Endodermal cell (in vitro differentiated cells): Measurements from ENCODE around the gene DTNBP1. TPM values are rescaled to one million over a fixed set of nuclear protein-coding genes. Genes with fewer than 3 reads are reported as not detected.

Source experiments
- DNase-seq: peaks from one replicate; pipeline ENCODE4 v3.0.0-alpha.2; 2017
- H3K27ac ChIP-seq: 2 replicates; pipeline ENCODE4 v1.5.1; 2013; ENCODE audit warnings: mild to moderate bottlenecking, low read depth, low read length, moderate library complexity
- H3K27me3 ChIP-seq: 2 replicates; pipeline ENCODE4 v1.6.1; 2013; ENCODE audit warnings: mild to moderate bottlenecking, low read length, moderate library complexity; ENCODE audit not compliant: insufficient read depth, control insufficient read depth, poor library complexity, severe bottlenecking
- H3K36me3 ChIP-seq: 2 replicates; pipeline ENCODE4 v1.7.0; 2013; ENCODE audit warnings: mild to moderate bottlenecking, low read length, moderate library complexity; ENCODE audit not compliant: control insufficient read depth, insufficient read depth
- H3K4me1 ChIP-seq: one replicate; pipeline ENCODE4 v1.7.0; 2013; ENCODE audit warnings: low read length; ENCODE audit not compliant: control insufficient read depth, insufficient read depth
- H3K4me3 ChIP-seq: 2 replicates; pipeline ENCODE4 v1.5.1; 2013; ENCODE audit warnings: mild to moderate bottlenecking, low read length, moderate library complexity
- H3K9ac ChIP-seq: 2 replicates; pipeline ENCODE4 v1.6.1; 2013; ENCODE audit warnings: mild to moderate bottlenecking, low read length, moderate library complexity; ENCODE audit not compliant: poor library complexity, severe bottlenecking; ENCODE audit errors: extremely low read depth
- H3K9me3 ChIP-seq: 2 replicates; pipeline ENCODE4 v1.6.1; 2013; ENCODE audit warnings: mild to moderate bottlenecking, low read length, moderate library complexity; ENCODE audit not compliant: control insufficient read depth
- H3K27ac Mint-ChIP-seq: 2 replicates; pipeline ENCODE4 v1.8.0; 2020; ENCODE audit warnings: mixed read lengths
- H3K27me3 Mint-ChIP-seq: 2 replicates; pipeline ENCODE4 v1.8.0; 2021; ENCODE audit warnings: mild to moderate bottlenecking, mixed read lengths; ENCODE audit not compliant: insufficient read depth
- H3K36me3 Mint-ChIP-seq: 2 replicates; pipeline ENCODE4 v1.8.0; 2020; ENCODE audit warnings: low read depth, mixed read lengths
- H3K4me1 Mint-ChIP-seq: 2 replicates; pipeline ENCODE4 v1.8.0; 2020; ENCODE audit warnings: mixed read lengths
- H3K4me3 Mint-ChIP-seq: 2 replicates; pipeline ENCODE4 v1.8.0; 2020; ENCODE audit warnings: mild to moderate bottlenecking, moderate library complexity, mixed read lengths
- H3K9me3 Mint-ChIP-seq: 2 replicates; pipeline ENCODE4 v1.8.0; 2020; ENCODE audit warnings: mild to moderate bottlenecking, mixed read lengths
- WGBS, 2 experiments: methylation state at CpG; one replicate each; pipeline versions ENCODE4 v1.1.5 to v1.1.7; 2013; ENCODE audit warnings: missing lambda C conversion rate in 2 of 2, mixed read lengths in 1 of 2; ENCODE audit not compliant: insufficient coverage in 1 of 2, insufficient read length in 1 of 2; 5-methylcytosine and 5-hydroxymethylcytosine counted together
- total RNA-seq, 2 donors: library from RNA; stranded (reverse); fragmentation: NEBNext Ultra II Directional in 1 of 2; extraction: Animal tissue kit (Norgen Biotek cat#: 25700) in 1 of 2; gene quantifications; 2 replicates in 1 of 2; 3 replicates in 1 of 2; pipeline ENCODE4 v1.2.1, GENCODE V29; 2021
- TF ChIP-seq, protein P1 (sequence below): fragments of 200-600 bp; sonication (generic); conservative IDR thresholded peaks from 2 replicates; pipeline ENCODE4 v1.5.0; 2021; ENCODE audit warnings: antibody characterized with exemption, mild to moderate bottlenecking

DTNBP1 gene
- total RNA-seq, 2 donors from 2014 or later = 14.1 to 31.4 TPM

GRCh38 chr6:15674690-15675386 lies 12.0 kb upstream of the DTNBP1 start:
- H3K4me3 Mint-ChIP-seq = no peak overlapping the region
- Histone ChIP-seq H3K27me3 (peaks cover 36% of the 10 kb centered on the region), H3K9me3 (no peaks in the 10 kb centered on the region), H3K4me1 (peaks cover 16% of the 10 kb centered on the region), H3K27ac (no peak overlapping the region), H3K9ac (no peak overlapping the region), H3K4me3 (no peak overlapping the region), H3K36me3 (no peaks in the 10 kb centered on the region)
- TF ChIP-seq, protein P1, sequence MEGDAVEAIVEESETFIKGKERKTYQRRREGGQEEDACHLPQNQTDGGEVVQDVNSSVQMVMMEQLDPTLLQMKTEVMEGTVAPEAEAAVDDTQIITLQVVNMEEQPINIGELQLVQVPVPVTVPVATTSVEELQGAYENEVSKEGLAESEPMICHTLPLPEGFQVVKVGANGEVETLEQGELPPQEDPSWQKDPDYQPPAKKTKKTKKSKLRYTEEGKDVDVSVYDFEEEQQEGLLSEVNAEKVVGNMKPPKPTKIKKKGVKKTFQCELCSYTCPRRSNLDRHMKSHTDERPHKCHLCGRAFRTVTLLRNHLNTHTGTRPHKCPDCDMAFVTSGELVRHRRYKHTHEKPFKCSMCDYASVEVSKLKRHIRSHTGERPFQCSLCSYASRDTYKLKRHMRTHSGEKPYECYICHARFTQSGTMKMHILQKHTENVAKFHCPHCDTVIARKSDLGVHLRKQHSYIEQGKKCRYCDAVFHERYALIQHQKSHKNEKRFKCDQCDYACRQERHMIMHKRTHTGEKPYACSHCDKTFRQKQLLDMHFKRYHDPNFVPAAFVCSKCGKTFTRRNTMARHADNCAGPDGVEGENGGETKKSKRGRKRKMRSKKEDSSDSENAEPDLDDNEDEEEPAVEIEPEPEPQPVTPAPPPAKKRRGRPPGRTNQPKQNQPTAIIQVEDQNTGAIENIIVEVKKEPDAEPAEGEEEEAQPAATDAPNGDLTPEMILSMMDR = no peak
- peaks cover 21% of the 10 kb centered on the region for H3K4me1 Mint-ChIP-seq
- peak; percentile 55 for DNase-seq
- H3K9me3 Mint-ChIP-seq = no peaks in the 10 kb centered on the region
- H3K36me3 Mint-ChIP-seq = no peaks in the 10 kb centered on the region
- H3K27me3 Mint-ChIP-seq = peaks cover 35% of the 10 kb centered on the region
- WGBS, 2 experiments = 80 to 82% methylated on average over 7 to 9 of the region's 9 CpGs
- no peak overlapping the region for H3K27ac Mint-ChIP-seq

DNA sequence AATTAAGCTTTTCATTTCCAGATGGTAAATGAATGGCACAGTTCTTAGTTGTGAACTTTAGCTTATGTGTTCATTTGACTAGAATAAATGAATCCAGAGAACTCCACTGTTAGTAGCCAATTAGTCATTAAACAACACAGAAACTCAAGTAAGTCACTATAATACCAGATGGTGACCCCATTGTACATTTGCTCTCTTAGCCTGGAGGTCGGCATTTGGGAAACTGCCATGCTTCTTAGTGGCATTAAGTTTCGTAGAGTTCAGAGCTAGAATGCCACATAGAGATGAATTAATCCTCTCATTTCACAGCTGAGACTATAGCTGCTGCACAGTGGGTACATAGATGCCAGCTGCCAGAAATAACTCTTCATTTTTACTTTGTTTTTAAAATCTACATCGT lies 10.8 kb upstream of the DTNBP1 start:
- H3K27me3 Mint-ChIP-seq = peaks cover 42% of the 10 kb centered on the region
- Histone ChIP-seq H3K27me3 (peaks cover 42% of the 10 kb centered on the region), H3K36me3 (no peaks in the 10 kb centered on the region), H3K9ac (no peak overlapping the region), H3K9me3 (no peaks in the 10 kb centered on the region), H3K27ac (no peak overlapping the region), H3K4me1 (peaks cover 16% of the 10 kb centered on the region), H3K4me3 (no peak overlapping the region)
- 96 to 99% methylated on average over 2 to 3 of the region's 3 CpGs for whole genome bisulfite sequencing, 2 experiments
- no peak overlapping the region for H3K4me3 Mint-ChIP-seq
- no peak for DNase-seq
- no peaks in the 10 kb centered on the region for H3K36me3 Mint-ChIP-seq
- peaks cover 21% of the 10 kb centered on the region for H3K4me1 Mint-ChIP-seq
- no peak overlapping the region for H3K27ac Mint-ChIP-seq
- TF ChIP-seq, protein P1 = no peak
- no peaks in the 10 kb centered on the region for H3K9me3 Mint-ChIP-seq

- H3K4me3 Mint-ChIP-seq = no peak overlapping the region
Measured at GRCh38 chr6:15672818-15673217, 10.0 kb upstream of the DTNBP1 start.

More at GRCh38 chr6:15672818-15673217, 10.0 kb upstream of the DTNBP1 start:
- Mint-ChIP-seq H3K36me3 (no peaks in the 10 kb centered on the region), H3K4me1 (peaks cover 21% of the 10 kb centered on the region), H3K27me3 (peaks cover 37% of the 10 kb centered on the region), H3K27ac (no peak overlapping the region), H3K9me3 (no peaks in the 10 kb centered on the region)
- no peak overlapping the region for H3K4me3 ChIP-seq
- no peak for DNase-seq
- H3K9ac ChIP-seq = no peak overlapping the region
- WGBS, 2 experiments = 85 to 89% methylated on average over 3 of the region's 3 CpGs
- H3K4me1 ChIP-seq = peaks cover 16% of the 10 kb centered on the region
- no peaks in the 10 kb centered on the region for H3K36me3 ChIP-seq
- H3K9me3 ChIP-seq = no peaks in the 10 kb centered on the region
- no peak overlapping the region for H3K27ac ChIP-seq
- H3K27me3 ChIP-seq = peaks cover 47% of the 10 kb centered on the region
- TF ChIP-seq, protein P1 = no peak
